SK-N-SH (cell line): Measurements from ENCODE around the gene RAB5B. TPM values are rescaled to one million over a fixed set of nuclear protein-coding genes. Genes with fewer than 3 reads are reported as not detected.

Experiments used
- CTCF ChIA-PET: fragments of 300-600, 350-600 bp; formaldehyde crosslinking; extraction: SDS; loops from one replicate; lab custom pipeline; 2021; lab: Yijun Ruan, JAX
- POLR2A ChIA-PET: fragments of 350-600 bp; sonication (Branson Sonifier 250); formaldehyde crosslinking; extraction: SDS; loops from one replicate; lab custom pipeline; 2020; ENCODE audit warnings: antibody characterized with exemption, inconsistent platforms; lab: Yijun Ruan, JAX
- DNase-seq: peaks from one replicate; pipeline ENCODE4 v3.0.0; 2012
- H2AFZ ChIP-seq: fragments of 200-600 bp; sonication (generic); 2 replicates; pipeline ENCODE4 v1.8.1; 2016; ENCODE audit warnings: antibody characterized with exemption, mild to moderate bottlenecking, low read depth
- H3F3A ChIP-seq: fragments of 200-600 bp; sonication (generic); replicated peaks from 2 replicates; pipeline ENCODE3; 2016; ENCODE audit warnings: antibody characterized with exemption, mild to moderate bottlenecking; ENCODE audit not compliant: insufficient read depth
- H3K27ac ChIP-seq, 2 experiments: fragments of 200-500 bp in 1 of 2; fragments of 200-600 bp in 1 of 2; sonication (Bioruptor generic) in 1 of 2; sonication (generic), shearing (Covaris generic) in 1 of 2; 2 replicates each; pipeline versions ENCODE4 v1.5.1 to v1.6.1; 2014 to 2016; ENCODE audit warnings: low read depth in 2 of 2, inconsistent platforms in 1 of 2, low read length in 1 of 2, mild to moderate bottlenecking in 1 of 2, mixed read lengths in 1 of 2
- H3K27me3 ChIP-seq: fragments of 200-600 bp; sonication (generic), shearing (Covaris generic); 2 replicates; pipeline ENCODE4 v1.6.1; 2016; ENCODE audit warnings: mixed run types; ENCODE audit not compliant: insufficient read depth
- H3K36me3 ChIP-seq, 2 experiments: fragments of 200-500 bp in 1 of 2; fragments of 200-600 bp in 1 of 2; sonication (Bioruptor generic) in 1 of 2; sonication (generic) in 1 of 2; replicated peaks in 1 of 2; 2 replicates each; pipeline versions ENCODE3 to v1.5.1; 2014 to 2016; ENCODE audit warnings: low read length in 1 of 2, mild to moderate bottlenecking in 1 of 2; ENCODE audit not compliant: insufficient read depth in 2 of 2, control insufficient read depth in 1 of 2
- H3K4me1 ChIP-seq, 2 experiments: fragments of 200-500 bp in 1 of 2; fragments of 200-600 bp in 1 of 2; sonication (Bioruptor generic) in 1 of 2; sonication (generic), shearing (Covaris generic) in 1 of 2; 2 replicates each; pipeline versions ENCODE4 v1.5.1 to v1.6.1; 2014 to 2016; ENCODE audit warnings: low read depth in 1 of 2, low read length in 1 of 2, mixed run types in 1 of 2; ENCODE audit not compliant: insufficient read depth in 2 of 2, control insufficient read depth in 1 of 2
- H3K4me2 ChIP-seq: fragments of 200-600 bp; sonication (generic), shearing (Covaris generic); 2 replicates; pipeline ENCODE4 v1.6.1; 2017; ENCODE audit warnings: mixed run types
- H3K4me3 ChIP-seq, 2 experiments: fragments of 200-500 bp in 1 of 2; fragments of 200-600 bp in 1 of 2; sonication (Bioruptor generic) in 1 of 2; sonication (generic), shearing (Covaris generic) in 1 of 2; 2 replicates each; pipeline versions ENCODE4 v1.5.1 to v1.8.1; 2014 to 2016; ENCODE audit warnings: low read depth in 2 of 2, inconsistent platforms in 1 of 2, low read length in 1 of 2, mild to moderate bottlenecking in 1 of 2, mixed read lengths in 1 of 2, moderate library complexity in 1 of 2
- H3K79me2 ChIP-seq: fragments of 200-600 bp; sonication (generic); 2 replicates; pipeline ENCODE4 v1.8.1; 2017; ENCODE audit warnings: mild to moderate bottlenecking; ENCODE audit not compliant: insufficient read depth
- H3K9ac ChIP-seq: fragments of 200-600 bp; sonication (generic); 2 replicates; pipeline ENCODE4 v1.6.1; 2017; ENCODE audit warnings: mixed run types
- H3K9me2 ChIP-seq: fragments of 200-600 bp; sonication (generic); 2 replicates; pipeline ENCODE4 v1.6.1; 2017; ENCODE audit warnings: mixed run types
- H3K9me3 ChIP-seq: fragments of 200-600 bp; sonication (generic); 2 replicates; pipeline ENCODE4 v1.6.1; 2017; ENCODE audit warnings: mixed run types, mild to moderate bottlenecking, moderate library complexity
- H4K20me1 ChIP-seq: fragments of 200-600 bp; sonication (generic); 2 replicates; pipeline ENCODE4 v1.6.1; 2017; ENCODE audit warnings: mild to moderate bottlenecking, mixed run types; ENCODE audit not compliant: insufficient read depth
- CHD2 ChIP-seq: fragments of 150-350 bp; IDR thresholded peaks from 2 replicates; pipeline ENCODE4 v1.6.1; 2018; ENCODE audit warnings: low read length; ENCODE audit not compliant: partially characterized antibody
- CTCF ChIP-seq: fragments of 200-600 bp; sonication (generic); IDR thresholded peaks from 2 replicates; pipeline ENCODE4 v1.6.1; 2017; ENCODE audit warnings: antibody characterized with exemption, mild to moderate bottlenecking, moderate library complexity
- FOSL2 ChIP-seq: IDR thresholded peaks from 2 replicates; pipeline ENCODE4 v1.4.0; 2012; ENCODE audit warnings: low read depth, mild to moderate bottlenecking, moderate library complexity, borderline replicate concordance
- FOXJ3 ChIP-seq: sonication (generic); formaldehyde crosslinking; IDR thresholded peaks from 2 replicates; pipeline ENCODE4 v1.5.1; 2020; ENCODE audit warnings: mild to moderate bottlenecking, missing genetic modification reagents
- GABPA ChIP-seq: IDR thresholded peaks from 2 replicates; pipeline ENCODE4 v1.4.0; 2012; ENCODE audit warnings: low read depth, mild to moderate bottlenecking
- GATA2 ChIP-seq: sonication (generic); formaldehyde crosslinking; IDR thresholded peaks from 2 replicates; pipeline ENCODE4 v1.5.0; 2020; ENCODE audit warnings: mild to moderate bottlenecking, missing genetic modification reagents
- JUND ChIP-seq: IDR thresholded peaks from 2 replicates; pipeline ENCODE4 v1.4.0; 2012
- MXI1 ChIP-seq: IDR thresholded peaks from 2 replicates; pipeline ENCODE4 v1.6.1; 2012; ENCODE audit warnings: mild to moderate bottlenecking, low read depth, low read length, improper control_type of control experiment
- PBX3 ChIP-seq: IDR thresholded peaks from 2 replicates; pipeline ENCODE4; 2012
- REST ChIP-seq: IDR thresholded peaks from 2 replicates; pipeline ENCODE4 v1.6.1; 2012; ENCODE audit warnings: mild to moderate bottlenecking, low read depth, low read length, moderate library complexity
- RFX5 ChIP-seq: IDR thresholded peaks from 2 replicates; pipeline ENCODE4 v1.6.1; 2012; ENCODE audit warnings: mild to moderate bottlenecking, improper control_type of control experiment, low read length
- TCF12 ChIP-seq: IDR thresholded peaks from 2 replicates; pipeline ENCODE4 v1.4.0; 2012
- USF2 ChIP-seq: fragments of 150-350 bp; IDR thresholded peaks from 2 replicates; pipeline ENCODE4 v1.6.1; 2017; ENCODE audit warnings: antibody characterized with exemption, low read length, low read depth, borderline replicate concordance
- YY1 ChIP-seq: IDR thresholded peaks from 2 replicates; pipeline ENCODE4 v1.4.0; 2012; ENCODE audit warnings: low read depth, mild to moderate bottlenecking
- WGBS: methylation state at CpG from one replicate; pipeline ENCODE4 v1.1.6; 2017; ENCODE audit warnings: low lambda C conversion rate; 5-methylcytosine and 5-hydroxymethylcytosine counted together
- polyA plus RNA-seq, 3 experiments: library from polyadenylated mRNA; depleted of rRNA; stranded (reverse); fragments of >200 nt; gene quantifications; 2 replicates each; pipeline ENCODE4 v1.2.3, GENCODE V29; 2012

RAB5B gene
- polyA plus RNA-seq, 1 of the 3 experiments (the other 2 are of a cell fraction): 54.0 TPM

- Histone ChIP-seq H3K9ac (no peak overlapping the region), H2AFZ (no peak overlapping the region), H3K4me1 (no peaks in the 10 kb centered on the region), H3K79me2 (peaks cover 36% of the 10 kb centered on the region; the same call in 1 of the 2 replicates), H3F3A (peaks cover 6% of the 10 kb centered on the region), H4K20me1 (no peaks in the 10 kb centered on the region), H3K27ac (no peak overlapping the region), H3K4me2 (no peak overlapping the region)
- POLR2A ChIA-PET: interaction anchor here (1.6 to 2.0 kb wide), 2 partner anchors 9 kb away, joined by 8 to 10 read pairs; partner anchors contain the start of gene RAB5B
- CTCF ChIA-PET: interaction anchor here (0.6 to 7.0 kb wide), 4 partner anchors 12 to 231 kb away, joined by 3 to 50 read pairs (median 4); no protein-coding TSS in a partner anchor
- TF ChIP-seq FOXJ3 (CRISPR knock-in tag): no peak
- TF ChIP-seq JUND: no peak
- no peak for TF ChIP-seq USF2
- no peak for TF ChIP-seq CTCF
- TF ChIP-seq TCF12: no peak
- no peak for TF ChIP-seq REST
- TF ChIP-seq YY1: no peak
- TF ChIP-seq MXI1: no peak
- TF ChIP-seq CHD2: no peak
- no peak for TF ChIP-seq PBX3
- TF ChIP-seq RFX5: no peak
- TF ChIP-seq GABPA: no peak
- TF ChIP-seq FOSL2: no peak
- no peak for TF ChIP-seq GATA2 (CRISPR knock-in tag)
- TF ChIP-seq, all 33 proteins: peak for 0
- Histone ChIP-seq H3K27me3 (no peaks in the 10 kb centered on the region), H3K9me2 (no peaks in the 10 kb centered on the region), H3K4me3 (no peak overlapping the region), H3K36me3 (peaks cover 19 to 54% of the 10 kb centered on the region in 2 experiments), H3K9me3 (no peaks in the 10 kb centered on the region)
- no peak for DNase-seq
- WGBS: 98% methylated on average over 4 of the region's 4 CpGs
Observed at GRCh38 chr12:55983232-55983842, 9.5 kb downstream of the RAB5B start.
